Endodermal cell (in vitro differentiated cells): ENCODE data around the gene CYTH2. TPM values are rescaled to one million over a fixed set of nuclear protein-coding genes. Genes with fewer than 3 reads are reported as not detected.
"Not testable (repeated sequence)": the region's sequence is repeated elsewhere in the genome, so short reads cannot be mapped to it uniquely, and the experiment has no call there.

Experiments
- DNase-seq: peaks from one replicate; pipeline ENCODE4 v3.0.0-alpha.2; 2017
- H3K27ac ChIP-seq: 2 replicates; pipeline ENCODE4 v1.5.1; 2013; ENCODE audit warnings: mild to moderate bottlenecking, low read depth, low read length, moderate library complexity
- H3K27me3 ChIP-seq: 2 replicates; pipeline ENCODE4 v1.6.1; 2013; ENCODE audit warnings: mild to moderate bottlenecking, low read length, moderate library complexity; ENCODE audit not compliant: insufficient read depth, control insufficient read depth, poor library complexity, severe bottlenecking
- H3K36me3 ChIP-seq: 2 replicates; pipeline ENCODE4 v1.7.0; 2013; ENCODE audit warnings: mild to moderate bottlenecking, low read length, moderate library complexity; ENCODE audit not compliant: control insufficient read depth, insufficient read depth
- H3K4me1 ChIP-seq: one replicate; pipeline ENCODE4 v1.7.0; 2013; ENCODE audit warnings: low read length; ENCODE audit not compliant: control insufficient read depth, insufficient read depth
- H3K4me3 ChIP-seq: 2 replicates; pipeline ENCODE4 v1.5.1; 2013; ENCODE audit warnings: mild to moderate bottlenecking, low read length, moderate library complexity
- H3K9ac ChIP-seq: 2 replicates; pipeline ENCODE4 v1.6.1; 2013; ENCODE audit warnings: mild to moderate bottlenecking, low read length, moderate library complexity; ENCODE audit not compliant: poor library complexity, severe bottlenecking; ENCODE audit errors: extremely low read depth
- H3K9me3 ChIP-seq: 2 replicates; pipeline ENCODE4 v1.6.1; 2013; ENCODE audit warnings: mild to moderate bottlenecking, low read length, moderate library complexity; ENCODE audit not compliant: control insufficient read depth
- H3K27ac Mint-ChIP-seq: 2 replicates; pipeline ENCODE4 v1.8.0; 2020; ENCODE audit warnings: mixed read lengths
- H3K27me3 Mint-ChIP-seq: 2 replicates; pipeline ENCODE4 v1.8.0; 2021; ENCODE audit warnings: mild to moderate bottlenecking, mixed read lengths; ENCODE audit not compliant: insufficient read depth
- H3K36me3 Mint-ChIP-seq: 2 replicates; pipeline ENCODE4 v1.8.0; 2020; ENCODE audit warnings: low read depth, mixed read lengths
- H3K4me1 Mint-ChIP-seq: 2 replicates; pipeline ENCODE4 v1.8.0; 2020; ENCODE audit warnings: mixed read lengths
- H3K4me3 Mint-ChIP-seq: 2 replicates; pipeline ENCODE4 v1.8.0; 2020; ENCODE audit warnings: mild to moderate bottlenecking, moderate library complexity, mixed read lengths
- H3K9me3 Mint-ChIP-seq: 2 replicates; pipeline ENCODE4 v1.8.0; 2020; ENCODE audit warnings: mild to moderate bottlenecking, mixed read lengths
- WGBS, 2 experiments: methylation state at CpG; one replicate each; pipeline versions ENCODE4 v1.1.5 to v1.1.7; 2013; ENCODE audit warnings: missing lambda C conversion rate in 2 of 2, mixed read lengths in 1 of 2; ENCODE audit not compliant: insufficient coverage in 1 of 2, insufficient read length in 1 of 2; 5-methylcytosine and 5-hydroxymethylcytosine counted together
- total RNA-seq, 2 donors: library from RNA; stranded (reverse); fragmentation: NEBNext Ultra II Directional in 1 of 2; extraction: Animal tissue kit (Norgen Biotek cat#: 25700) in 1 of 2; gene quantifications; 2 replicates in 1 of 2; 3 replicates in 1 of 2; pipeline ENCODE4 v1.2.1, GENCODE V29; 2021
- TF ChIP-seq, protein P1 (sequence below): fragments of 200-600 bp; sonication (generic); conservative IDR thresholded peaks from 2 replicates; pipeline ENCODE4 v1.5.0; 2021; ENCODE audit warnings: antibody characterized with exemption, mild to moderate bottlenecking

CYTH2 gene
- total RNA-seq, 2 donors from 2014 or later, result 106 to 133 TPM

DNA sequence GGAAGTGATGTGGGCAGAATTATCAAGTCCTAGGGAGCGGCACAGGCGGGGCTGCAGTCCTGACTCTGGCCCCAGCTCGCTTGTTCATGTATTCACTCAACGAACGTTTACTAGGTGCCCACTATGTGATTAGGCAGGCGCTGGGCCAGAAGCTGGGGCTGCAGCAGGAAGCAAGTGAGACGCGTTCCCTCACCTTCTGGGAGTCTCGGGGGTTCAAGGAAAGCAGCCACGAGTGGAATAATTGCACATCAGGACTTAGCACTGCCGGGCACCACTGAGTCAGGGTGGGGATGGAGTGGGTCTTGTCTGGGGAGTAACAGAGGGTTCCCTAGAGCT is 44.9 kb downstream of the CYTH2 start:
- no peak for DNase-seq
- H3K9me3 Mint-ChIP-seq, result no peaks in the 10 kb centered on the region
- H3K4me1 Mint-ChIP-seq, result peaks cover 7% of the 10 kb centered on the region
- peak overlapping the region; percentile 2 for H3K27ac Mint-ChIP-seq
- Histone ChIP-seq H3K4me3 (peak overlapping the region; percentile 83), H3K27ac (no peak overlapping the region), H3K9ac (no peak overlapping the region), H3K4me1 (no peaks in the 10 kb centered on the region), H3K9me3 (no peaks in the 10 kb centered on the region), H3K36me3 (no peaks in the 10 kb centered on the region), H3K27me3 (peaks cover 19% of the 10 kb centered on the region)
- no peaks in the 10 kb centered on the region for H3K36me3 Mint-ChIP-seq
- WGBS, 2 experiments, result 62 to 82% methylated on average over 8 to 11 of the region's 11 CpGs
- H3K4me3 Mint-ChIP-seq, result no peak overlapping the region
- TF ChIP-seq, protein P1, sequence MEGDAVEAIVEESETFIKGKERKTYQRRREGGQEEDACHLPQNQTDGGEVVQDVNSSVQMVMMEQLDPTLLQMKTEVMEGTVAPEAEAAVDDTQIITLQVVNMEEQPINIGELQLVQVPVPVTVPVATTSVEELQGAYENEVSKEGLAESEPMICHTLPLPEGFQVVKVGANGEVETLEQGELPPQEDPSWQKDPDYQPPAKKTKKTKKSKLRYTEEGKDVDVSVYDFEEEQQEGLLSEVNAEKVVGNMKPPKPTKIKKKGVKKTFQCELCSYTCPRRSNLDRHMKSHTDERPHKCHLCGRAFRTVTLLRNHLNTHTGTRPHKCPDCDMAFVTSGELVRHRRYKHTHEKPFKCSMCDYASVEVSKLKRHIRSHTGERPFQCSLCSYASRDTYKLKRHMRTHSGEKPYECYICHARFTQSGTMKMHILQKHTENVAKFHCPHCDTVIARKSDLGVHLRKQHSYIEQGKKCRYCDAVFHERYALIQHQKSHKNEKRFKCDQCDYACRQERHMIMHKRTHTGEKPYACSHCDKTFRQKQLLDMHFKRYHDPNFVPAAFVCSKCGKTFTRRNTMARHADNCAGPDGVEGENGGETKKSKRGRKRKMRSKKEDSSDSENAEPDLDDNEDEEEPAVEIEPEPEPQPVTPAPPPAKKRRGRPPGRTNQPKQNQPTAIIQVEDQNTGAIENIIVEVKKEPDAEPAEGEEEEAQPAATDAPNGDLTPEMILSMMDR, result no peak
- peaks cover 18% of the 10 kb centered on the region for H3K27me3 Mint-ChIP-seq

- TF ChIP-seq, protein P1, result no peak
- Mint-ChIP-seq H3K27me3 (peaks cover 1% of the 10 kb centered on the region), H3K4me3 (no peak overlapping the region), H3K9me3 (no peaks in the 10 kb centered on the region), H3K36me3 (no peaks in the 10 kb centered on the region), H3K27ac (no peak overlapping the region), H3K4me1 (no peaks in the 10 kb centered on the region)
- Histone ChIP-seq H3K36me3 (no peaks in the 10 kb centered on the region), H3K27me3 (peaks cover 19% of the 10 kb centered on the region), H3K4me3 (no peak overlapping the region), H3K27ac (no peak overlapping the region), H3K9me3 (no peaks in the 10 kb centered on the region), H3K9ac (no peak overlapping the region), H3K4me1 (no peaks in the 10 kb centered on the region)
- 87 to 92% methylated on average over 8 of the region's 8 CpGs for WGBS, 2 experiments
- DNase-seq, result peak; percentile 52
Observed at GRCh38 chr19:48516536-48516935, 47.4 kb downstream of the CYTH2 start.

DNA sequence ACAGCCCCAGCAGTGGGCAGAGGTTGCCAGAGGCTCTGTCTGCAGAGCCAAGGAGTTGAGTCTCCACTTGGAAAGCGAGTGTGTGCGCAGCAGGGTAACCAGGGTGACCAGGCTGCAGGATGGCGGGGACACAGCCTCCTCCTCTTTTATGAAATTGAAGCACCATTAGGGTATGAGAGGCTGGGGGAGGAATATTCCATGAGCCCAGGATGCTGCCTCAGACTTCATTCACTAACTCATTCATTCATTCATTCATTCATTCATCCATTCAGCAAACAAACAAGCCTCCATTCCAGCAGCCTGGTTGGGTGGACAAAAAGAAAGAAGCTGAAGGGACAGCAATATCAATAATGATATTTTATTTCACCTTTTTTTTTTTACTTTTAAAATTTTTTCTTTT is 49.0 kb downstream of the CYTH2 start:
- Mint-ChIP-seq H3K9me3 (no peaks in the 10 kb centered on the region), H3K36me3 (no peaks in the 10 kb centered on the region), H3K4me1 (no peaks in the 10 kb centered on the region), H3K27ac (no peak overlapping the region), H3K4me3 (no peak overlapping the region), H3K27me3 (peaks cover 3% of the 10 kb centered on the region)
- Histone ChIP-seq H3K9ac (no peak overlapping the region), H3K36me3 (no peaks in the 10 kb centered on the region), H3K27me3 (peaks cover 3% of the 10 kb centered on the region), H3K27ac (no peak overlapping the region), H3K4me3 (no peak overlapping the region), H3K9me3 (no peaks in the 10 kb centered on the region), H3K4me1 (no peaks in the 10 kb centered on the region)
- TF ChIP-seq, protein P1, result no peak
- no peak for DNase-seq
- WGBS, 2 experiments, result 79 to 100% methylated on average over 1 to 3 of the region's 3 CpGs

- WGBS, 2 experiments, result 83 to 90% methylated on average over 4 of the region's 4 CpGs
- not testable (repeated sequence) for H3K27me3 Mint-ChIP-seq, H3K27me3 ChIP-seq, H3K36me3 ChIP-seq, H3K9me3 ChIP-seq, H3K27ac Mint-ChIP-seq, H3K27ac ChIP-seq, H3K4me3 Mint-ChIP-seq, H3K9me3 Mint-ChIP-seq, H3K4me1 ChIP-seq, H3K4me3 ChIP-seq, DNase-seq, H3K36me3 Mint-ChIP-seq, H3K4me1 Mint-ChIP-seq, H3K9ac ChIP-seq
Observed at GRCh38 chr19:48519426-48519825, 50.3 kb downstream of the CYTH2 start.
